CD4-positive, CD25-positive, alpha-beta regulatory T cell (primary cell): Measurements from ENCODE around the gene SCN8A. TPM values are rescaled to one million over a fixed set of nuclear protein-coding genes. Genes with fewer than 3 reads are reported as not detected.

ENCODE experiments used
- ATAC-seq, 2 donors: fragments of 150-1000 bp; cut with Tn5 transposase; one replicate each; pipeline ENCODE4 v1.10.0; 2021; ENCODE audit warnings: low read depth in 2 of 2, moderate number of reproducible peaks in 2 of 2, moderate library complexity in 1 of 2
- DNase-seq, 3 donors: peaks; one replicate each; pipeline versions ENCODE4 v3.0.0 to v3.0.0-alpha.2; 2012 to 2022; ENCODE audit warnings: mixed read lengths in 1 of 3
- H3K27ac ChIP-seq: one replicate; pipeline ENCODE4 v1.7.0; 2013; ENCODE audit warnings: mild to moderate bottlenecking, low read length; ENCODE audit not compliant: insufficient read depth, poor library complexity, severe bottlenecking
- H3K27me3 ChIP-seq: one replicate; pipeline ENCODE4 v1.7.0; 2013; ENCODE audit warnings: low read length; ENCODE audit not compliant: control insufficient read depth, insufficient read depth
- H3K36me3 ChIP-seq: one replicate; pipeline ENCODE4 v1.7.0; 2013; ENCODE audit warnings: mild to moderate bottlenecking, low read length, moderate library complexity; ENCODE audit not compliant: control insufficient read depth, insufficient read depth
- H3K4me1 ChIP-seq: 2 replicates; pipeline ENCODE4 v1.7.0; 2013; ENCODE audit warnings: mild to moderate bottlenecking, low read length; ENCODE audit not compliant: insufficient read depth, control insufficient read depth, poor library complexity, severe bottlenecking
- H3K4me3 ChIP-seq: one replicate; pipeline ENCODE4 v1.7.0; 2013; ENCODE audit warnings: low read depth, mild to moderate bottlenecking, low read length, moderate library complexity
- H3K9me3 ChIP-seq, 2 experiments: 1 replicate in 1 of 2; 2 replicates in 1 of 2; pipeline ENCODE4 v1.7.0; 2013; ENCODE audit warnings: low read length in 2 of 2, mild to moderate bottlenecking in 1 of 2, moderate library complexity in 1 of 2; ENCODE audit not compliant: control insufficient read depth in 2 of 2
- H3K27ac Mint-ChIP-seq, 3 donors: one replicate each; pipeline ENCODE4 v1.8.0; 2020 to 2022; ENCODE audit warnings: mild to moderate bottlenecking in 3 of 3, mixed read lengths in 3 of 3, moderate library complexity in 2 of 3
- H3K27me3 Mint-ChIP-seq: one replicate; pipeline ENCODE4 v1.8.0; 2022; ENCODE audit warnings: mild to moderate bottlenecking, mixed read lengths
- H3K36me3 Mint-ChIP-seq: one replicate; pipeline ENCODE4 v1.8.0; 2020; ENCODE audit warnings: mixed read lengths
- H3K4me1 Mint-ChIP-seq, 4 donors: one replicate each; pipeline ENCODE4 v1.8.0; 2020 to 2022; ENCODE audit warnings: mixed read lengths in 4 of 4, mild to moderate bottlenecking in 1 of 4
- H3K4me3 Mint-ChIP-seq, 4 donors: one replicate each; pipeline ENCODE4 v1.8.0; 2020 to 2022; ENCODE audit warnings: mild to moderate bottlenecking in 4 of 4, mixed read lengths in 4 of 4, moderate library complexity in 3 of 4
- H3K9me3 Mint-ChIP-seq, 7 donors: one replicate each; pipeline ENCODE4 v1.8.0; 2020 to 2022; ENCODE audit warnings: mixed read lengths in 7 of 7, mild to moderate bottlenecking in 3 of 7, moderate library complexity in 2 of 7
- polyA plus RNA-seq, 4 donors: library from polyadenylated mRNA; unstranded; fragments of 300-500 nt; fragmentation: Illumina TruSeq; gene quantifications; one replicate each; pipeline ENCODE4 v1.2.3, GENCODE V29; 2021
- total RNA-seq: library from RNA; stranded (reverse); gene quantifications from one replicate; pipeline ENCODE4 v1.2.3, GENCODE V29; 2022

SCN8A gene
- total and polyA plus RNA-seq, 5 donors from 2014 or later, result 0.30 to 1.1 (median 0.61) TPM

- DNase-seq (no peak), ATAC-seq (no peak)
- Histone ChIP-seq H3K36me3 (no peaks in the 10 kb centered on the region), H3K4me3 (no peak overlapping the region), H3K9me3 (no peaks in the 10 kb centered on the region), H3K27ac (no peak overlapping the region), H3K4me1 (no peaks in the 10 kb centered on the region), H3K27me3 (peaks cover 9% of the 10 kb centered on the region)
- H3K9me3 Mint-ChIP-seq, result peaks cover 0 to 2% (median 0%) of the 10 kb centered on the region in 7 donors
- no peak overlapping the region for H3K27ac Mint-ChIP-seq
- H3K4me1 Mint-ChIP-seq, result no peaks in the 10 kb centered on the region
- H3K36me3 Mint-ChIP-seq, result no peaks in the 10 kb centered on the region
- peaks cover 34% of the 10 kb centered on the region for H3K27me3 Mint-ChIP-seq
- H3K4me3 Mint-ChIP-seq, result no peak overlapping the region
Observed at GRCh38 chr12:51661199-51661598, 70.2 kb downstream of the SCN8A start.

GRCh38 chr12:51661836-51662235, 70.8 kb downstream of the SCN8A start:
- Histone ChIP-seq H3K9me3 (no peaks in the 10 kb centered on the region), H3K27me3 (peaks cover 9% of the 10 kb centered on the region), H3K4me3 (no peak overlapping the region), H3K4me1 (no peaks in the 10 kb centered on the region), H3K36me3 (no peaks in the 10 kb centered on the region), H3K27ac (no peak overlapping the region)
- H3K27ac Mint-ChIP-seq, result no peak overlapping the region
- DNase-seq (no peak), ATAC-seq (no peak)
- H3K4me1 Mint-ChIP-seq, result no peaks in the 10 kb centered on the region
- H3K27me3 Mint-ChIP-seq, result peaks cover 28% of the 10 kb centered on the region
- peaks cover 0 to 2% (median 0%) of the 10 kb centered on the region in 7 donors for H3K9me3 Mint-ChIP-seq
- H3K36me3 Mint-ChIP-seq, result no peaks in the 10 kb centered on the region
- no peak overlapping the region for H3K4me3 Mint-ChIP-seq

DNA sequence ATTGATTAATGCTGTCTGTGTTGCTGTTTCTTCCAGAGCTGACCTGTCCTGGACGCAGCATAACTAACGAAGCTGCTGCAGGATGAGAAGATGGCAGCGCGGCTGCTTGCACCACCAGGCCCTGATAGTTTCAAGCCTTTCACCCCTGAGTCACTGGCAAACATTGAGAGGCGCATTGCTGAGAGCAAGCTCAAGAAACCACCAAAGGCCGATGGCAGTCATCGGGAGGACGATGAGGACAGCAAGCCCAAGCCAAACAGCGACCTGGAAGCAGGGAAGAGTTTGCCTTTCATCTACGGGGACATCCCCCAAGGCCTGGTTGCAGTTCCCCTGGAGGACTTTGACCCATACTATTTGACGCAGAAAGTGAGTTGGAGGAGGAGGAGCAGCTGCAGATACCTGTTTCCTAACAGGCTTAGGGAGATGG, 71.7 kb downstream of the SCN8A start:
- Mint-ChIP-seq H3K4me3 (no peak overlapping the region), H3K4me1 (no peaks in the 10 kb centered on the region), H3K9me3 (peaks cover 0 to 2% (median 0%) of the 10 kb centered on the region in 7 donors), H3K27me3 (peaks cover 27% of the 10 kb centered on the region), H3K27ac (no peak overlapping the region), H3K36me3 (no peaks in the 10 kb centered on the region)
- no peaks in the 10 kb centered on the region for H3K9me3 ChIP-seq
- H3K27me3 ChIP-seq, result peaks cover 9% of the 10 kb centered on the region
- DNase-seq, result no peak
- H3K27ac ChIP-seq, result no peak overlapping the region
- no peaks in the 10 kb centered on the region for H3K4me1 ChIP-seq
- no peak overlapping the region for H3K4me3 ChIP-seq
- no peak for ATAC-seq
- no peaks in the 10 kb centered on the region for H3K36me3 ChIP-seq

GRCh38 chr12:51663390-51663789, 72.4 kb downstream of the SCN8A start:
- Mint-ChIP-seq H3K4me3 (no peak overlapping the region), H3K36me3 (no peaks in the 10 kb centered on the region), H3K9me3 (no peaks in the 10 kb centered on the region), H3K4me1 (no peaks in the 10 kb centered on the region), H3K27ac (no peak overlapping the region), H3K27me3 (peaks cover 26% of the 10 kb centered on the region)
- DNase-seq (no peak), ATAC-seq (no peak)
- Histone ChIP-seq H3K9me3 (no peaks in the 10 kb centered on the region), H3K4me1 (no peaks in the 10 kb centered on the region), H3K36me3 (no peaks in the 10 kb centered on the region), H3K27me3 (peaks cover 9% of the 10 kb centered on the region), H3K27ac (no peak overlapping the region), H3K4me3 (no peak overlapping the region)

DNA sequence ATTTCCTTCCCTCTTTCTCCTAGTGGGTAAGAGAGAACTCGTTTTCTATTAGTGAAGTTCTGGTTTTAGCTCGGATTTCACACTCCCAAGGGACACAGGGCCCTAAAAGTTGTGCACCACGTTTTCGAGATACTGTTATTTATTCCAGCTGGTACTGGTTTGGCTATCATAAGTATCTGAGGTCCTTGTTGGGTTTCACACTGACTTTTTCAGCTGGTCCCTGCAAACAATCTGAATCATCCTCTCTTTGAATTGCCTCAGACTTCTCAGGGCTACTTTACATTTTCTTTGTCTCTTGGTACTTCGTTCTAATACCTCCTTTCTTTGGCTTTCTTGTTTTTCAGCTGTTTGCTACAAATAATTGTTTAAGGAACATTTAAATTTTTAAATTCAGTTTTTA, 75.7 kb downstream of the SCN8A start:
- Histone ChIP-seq H3K9me3 (no peaks in the 10 kb centered on the region), H3K36me3 (no peaks in the 10 kb centered on the region), H3K4me1 (no peaks in the 10 kb centered on the region), H3K27ac (no peak overlapping the region), H3K4me3 (no peak overlapping the region), H3K27me3 (no peaks in the 10 kb centered on the region)
- peaks cover 0 to 4% (median 2%) of the 10 kb centered on the region in 4 donors for H3K4me1 Mint-ChIP-seq
- no peaks in the 10 kb centered on the region for H3K36me3 Mint-ChIP-seq
- H3K4me3 Mint-ChIP-seq, result no peak overlapping the region
- ATAC-seq, result no peak
- H3K27ac Mint-ChIP-seq, result no peak overlapping the region
- DNase-seq, result no peak
- peaks cover 19% of the 10 kb centered on the region for H3K27me3 Mint-ChIP-seq
- no peaks in the 10 kb centered on the region for H3K9me3 Mint-ChIP-seq

DNA sequence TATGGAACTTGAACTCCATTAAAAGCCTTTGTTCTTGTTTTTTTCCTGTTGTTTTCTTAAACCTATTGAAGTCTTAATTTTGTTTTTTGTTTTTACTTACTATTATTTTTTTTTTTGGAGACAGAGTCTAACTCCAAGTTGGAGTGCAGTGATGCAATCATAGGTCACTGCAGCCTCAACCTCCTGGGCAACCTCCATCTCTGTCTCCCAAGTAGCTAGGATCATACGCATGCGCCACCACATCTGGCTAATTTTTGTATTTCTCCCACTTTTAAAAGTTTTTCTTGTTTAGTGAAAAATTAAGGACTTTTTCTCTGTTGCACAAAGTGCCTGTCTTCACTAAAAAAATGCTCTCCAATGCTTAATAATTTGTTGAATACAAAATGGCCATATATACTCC, 76.2 kb downstream of the SCN8A start:
- Histone ChIP-seq H3K4me3 (no peak overlapping the region), H3K36me3 (no peaks in the 10 kb centered on the region), H3K27me3 (peaks cover 2% of the 10 kb centered on the region), H3K27ac (no peak overlapping the region), H3K4me1 (no peaks in the 10 kb centered on the region), H3K9me3 (no peaks in the 10 kb centered on the region)
- ATAC-seq, result no peak
- H3K27ac Mint-ChIP-seq, result no peak overlapping the region
- peaks cover 0 to 4% (median 2%) of the 10 kb centered on the region in 4 donors for H3K4me1 Mint-ChIP-seq
- DNase-seq, result no peak
- peaks cover 0 to 2% (median 0%) of the 10 kb centered on the region in 7 donors for H3K9me3 Mint-ChIP-seq
- H3K36me3 Mint-ChIP-seq, result no peaks in the 10 kb centered on the region
- H3K27me3 Mint-ChIP-seq, result peaks cover 15% of the 10 kb centered on the region
- H3K4me3 Mint-ChIP-seq, result no peak overlapping the region

- Histone ChIP-seq H3K4me1 (no peaks in the 10 kb centered on the region), H3K4me3 (no peak overlapping the region), H3K27me3 (peaks cover 5% of the 10 kb centered on the region), H3K36me3 (no peaks in the 10 kb centered on the region), H3K27ac (no peak overlapping the region), H3K9me3 (no peaks in the 10 kb centered on the region)
- no peak for DNase-seq
- no peak overlapping the region for H3K4me3 Mint-ChIP-seq
- H3K4me1 Mint-ChIP-seq, result peaks cover 0 to 4% (median 2%) of the 10 kb centered on the region in 4 donors
- peaks cover 0 to 2% (median 0%) of the 10 kb centered on the region in 7 donors for H3K9me3 Mint-ChIP-seq
- peaks cover 28% of the 10 kb centered on the region for H3K27me3 Mint-ChIP-seq
- H3K36me3 Mint-ChIP-seq, result no peaks in the 10 kb centered on the region
- no peak for ATAC-seq
- H3K27ac Mint-ChIP-seq, result no peak overlapping the region
Observed at GRCh38 chr12:51669271-51669670, 78.2 kb downstream of the SCN8A start.

GRCh38 chr12:51669996-51670395, 79.0 kb downstream of the SCN8A start:
- ATAC-seq (no peak), DNase-seq (no peak)
- H3K9me3 Mint-ChIP-seq, result peaks cover 0 to 2% (median 0%) of the 10 kb centered on the region in 7 donors
- Histone ChIP-seq H3K9me3 (no peaks in the 10 kb centered on the region), H3K27ac (no peak overlapping the region), H3K4me3 (no peak overlapping the region), H3K36me3 (no peaks in the 10 kb centered on the region), H3K27me3 (peaks cover 5% of the 10 kb centered on the region), H3K4me1 (no peaks in the 10 kb centered on the region)
- H3K4me1 Mint-ChIP-seq, result peaks cover 0 to 4% (median 2%) of the 10 kb centered on the region in 4 donors
- H3K27ac Mint-ChIP-seq, result no peak overlapping the region
- no peak overlapping the region for H3K4me3 Mint-ChIP-seq
- H3K27me3 Mint-ChIP-seq, result peaks cover 25% of the 10 kb centered on the region
- no peaks in the 10 kb centered on the region for H3K36me3 Mint-ChIP-seq
